ENCODE data around the gene C14orf93. TPM values are rescaled to one million over a fixed set of nuclear protein-coding genes. Genes with fewer than 3 reads are reported as not detected.

The C14orf93 gene
- total and polyA plus RNA-seq, 9 of the 15 experiments (the other 6 are each of a cell fraction or from before 2014, with no cell fraction given): 2.2 to 22.4 (median 16.1) TPM

DNA sequence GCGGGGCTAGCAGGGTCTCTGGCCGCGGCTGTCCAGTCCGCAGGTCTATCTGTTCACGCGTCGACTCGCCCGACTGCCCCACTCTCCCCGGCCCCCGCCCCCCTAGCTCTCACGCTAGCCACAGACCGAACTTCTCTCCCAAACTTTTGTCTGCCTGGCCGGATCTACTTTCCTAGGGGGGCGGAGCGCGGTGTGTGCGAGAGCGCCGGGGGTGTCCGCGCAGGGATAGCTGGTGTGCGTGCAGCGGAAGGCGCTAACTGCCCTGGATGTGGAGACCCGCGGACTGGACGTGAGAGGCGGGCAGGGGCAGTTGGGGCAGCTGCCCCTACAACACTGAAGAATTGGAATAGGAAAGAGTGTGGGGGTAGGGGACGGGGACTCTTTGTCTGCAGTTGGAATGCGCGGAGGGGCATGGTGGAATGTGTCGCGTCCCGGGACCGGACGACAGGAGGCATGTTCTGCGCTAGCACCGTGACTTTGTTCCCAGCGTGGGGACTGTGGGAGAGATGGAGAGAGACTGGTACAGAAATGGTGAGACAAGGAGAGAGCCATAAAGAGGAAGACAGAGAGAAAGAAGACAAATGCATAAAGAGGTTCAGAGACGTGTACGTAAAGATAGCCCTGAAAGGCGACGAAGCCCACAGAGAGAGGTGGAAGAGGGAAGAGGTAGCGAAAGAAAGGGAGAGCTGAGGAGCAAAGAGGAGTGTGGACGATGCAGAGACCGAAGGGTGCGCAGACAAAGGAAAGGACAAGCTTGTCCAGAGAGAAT lies 27.3 kb downstream of the C14orf93 start, which contains the start of gene AJUBA (continued):
- TF ChIP-seq, protein P1, sequence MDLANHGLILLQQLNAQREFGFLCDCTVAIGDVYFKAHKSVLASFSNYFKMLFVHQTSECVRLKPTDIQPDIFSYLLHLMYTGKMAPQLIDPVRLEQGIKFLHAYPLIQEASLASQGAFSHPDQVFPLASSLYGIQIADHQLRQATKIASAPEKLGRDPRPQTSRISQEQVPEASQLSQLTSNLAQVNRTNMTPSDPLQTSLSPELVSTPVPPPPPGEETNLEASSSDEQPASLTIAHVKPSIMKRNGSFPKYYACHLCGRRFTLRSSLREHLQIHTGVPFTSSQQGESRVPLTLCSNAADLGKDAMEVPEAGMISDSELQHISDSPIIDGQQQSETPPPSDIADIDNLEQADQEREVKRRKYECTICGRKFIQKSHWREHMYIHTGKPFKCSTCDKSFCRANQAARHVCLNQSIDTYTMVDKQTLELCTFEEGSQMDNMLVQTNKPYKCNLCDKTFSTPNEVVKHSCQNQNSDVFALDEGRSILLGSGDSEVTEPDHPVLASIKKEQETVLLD (IDR thresholded peaks at IDR 0.05): peak; percentile 93
- peak; percentile 47; the same call in 1 of the 2 replicates for TF ChIP-seq ZNF24 (IDR thresholded peaks at IDR 0.05)
- TF ChIP-seq TAF9B (IDR thresholded peaks at IDR 0.05; ENCODE audit: partially characterized antibody): peak; percentile 72
- TF ChIP-seq ZNF408 (CRISPR knock-in tag; IDR thresholded peaks at IDR 0.05; ENCODE audit: low read depth): no peak
- TF ChIP-seq TAL1 (IDR thresholded peaks at IDR 0.05): peak; percentile 43; the same call in 1 of the 2 replicates
- no peak for TF ChIP-seq BDP1 (IDR thresholded peaks at IDR 0.05; ENCODE audit: insufficient read depth, insufficient read length)
- TF ChIP-seq, protein P2, sequence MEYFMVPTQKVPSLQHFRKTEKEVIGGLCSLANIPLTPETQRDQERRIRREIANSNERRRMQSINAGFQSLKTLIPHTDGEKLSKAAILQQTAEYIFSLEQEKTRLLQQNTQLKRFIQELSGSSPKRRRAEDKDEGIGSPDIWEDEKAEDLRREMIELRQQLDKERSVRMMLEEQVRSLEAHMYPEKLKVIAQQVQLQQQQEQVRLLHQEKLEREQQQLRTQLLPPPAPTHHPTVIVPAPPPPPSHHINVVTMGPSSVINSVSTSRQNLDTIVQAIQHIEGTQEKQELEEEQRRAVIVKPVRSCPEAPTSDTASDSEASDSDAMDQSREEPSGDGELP (CRISPR knock-in tag; IDR thresholded peaks at IDR 0.05; ENCODE audit: borderline replicate concordance): peak; percentile 73; the same call in 1 of the 2 replicates
- TF ChIP-seq ZNF282 (CRISPR knock-in tag; IDR thresholded peaks at IDR 0.05): no peak
- peak; percentile 55; the same call in 1 of the 2 replicates for TF ChIP-seq MTA2 (IDR thresholded peaks at IDR 0.05; ENCODE audit: low read depth)
- TF ChIP-seq SRSF1 (IDR thresholded peaks at IDR 0.05; ENCODE audit: low read depth, low read length): no peak
- TF ChIP-seq HDAC3 (IDR thresholded peaks at IDR 0.05; ENCODE audit: borderline replicate concordance, partially characterized antibody): peak; percentile 69
- TF ChIP-seq SMARCB1 (IDR thresholded peaks at IDR 0.05; ENCODE audit: insufficient read length, low read depth): no peak
- peak; percentile 92 for TF ChIP-seq ARID4B (CRISPR knock-in tag; IDR thresholded peaks at IDR 0.05)
- TF ChIP-seq ZNF79 (CRISPR knock-in tag; IDR thresholded peaks at IDR 0.05; ENCODE audit: low read depth): no peak
- peak; percentile 85; the same call in 1 of the 2 replicates for TF ChIP-seq ZNF511 (CRISPR knock-in tag; IDR thresholded peaks at IDR 0.05)
- peak; percentile 46 for TF ChIP-seq ASH1L (IDR thresholded peaks at IDR 0.05; ENCODE audit: borderline replicate concordance, low read depth, partially characterized antibody)
- TF ChIP-seq NBN (IDR thresholded peaks at IDR 0.05; ENCODE audit: low read depth): peak; percentile 97
- 0 out of 4 replicates have a peak, but pooled peaks of 1 of the 2 experiments have one; percentile 15 for TF ChIP-seq RAD21 (CRISPR knock-in tag; conservative IDR thresholded peaks at IDR 0.05 in 1 of 2, IDR thresholded peaks at IDR 0.05 in 1 of 2)
